Liver (tissue), 3 donors: ENCODE results near the gene APOL4.

Experiments used
- CTCF ChIP-seq: fragments of 150-350 bp; IDR thresholded peaks from 2 replicates; pipeline ENCODE4 v1.5.1; 2017; ENCODE audit warnings: improper control_type of control experiment, low read depth, low read length; ENCODE audit not compliant: missing input control
- JUND ChIP-seq, 2 donors: IDR thresholded peaks; 2 replicates each; pipeline ENCODE4 v1.6.1; 2016; ENCODE audit warnings: antibody characterized with exemption in 2 of 2
- RAD21 ChIP-seq, 2 donors: IDR thresholded peaks; 2 replicates each; pipeline ENCODE4 v1.6.1; 2016; ENCODE audit warnings: antibody characterized with exemption in 2 of 2, mild to moderate bottlenecking in 2 of 2
- RXRA ChIP-seq, 2 donors: IDR thresholded peaks; 2 replicates each; pipeline ENCODE4 v1.6.1; 2017 to 2018; ENCODE audit warnings: antibody characterized with exemption in 2 of 2, mild to moderate bottlenecking in 1 of 2
- TAF1 ChIP-seq: conservative IDR thresholded peaks from 2 replicates; pipeline ENCODE4 v1.6.1; 2016; ENCODE audit warnings: antibody characterized with exemption, mild to moderate bottlenecking
- YY1 ChIP-seq: IDR thresholded peaks from 2 replicates; pipeline ENCODE4 v1.6.1; 2016; ENCODE audit warnings: antibody characterized with exemption, mild to moderate bottlenecking
- TF ChIP-seq, protein P1 (sequence below): IDR thresholded peaks from 2 replicates; pipeline ENCODE4 v1.6.1; 2016; ENCODE audit warnings: antibody characterized with exemption, mild to moderate bottlenecking
- TF ChIP-seq, protein P2 (sequence below): IDR thresholded peaks from 2 replicates; pipeline ENCODE4 v1.6.1; 2016; ENCODE audit warnings: antibody characterized with exemption
- donor health status: healthy.
- donor health status: healthy.

DNA sequence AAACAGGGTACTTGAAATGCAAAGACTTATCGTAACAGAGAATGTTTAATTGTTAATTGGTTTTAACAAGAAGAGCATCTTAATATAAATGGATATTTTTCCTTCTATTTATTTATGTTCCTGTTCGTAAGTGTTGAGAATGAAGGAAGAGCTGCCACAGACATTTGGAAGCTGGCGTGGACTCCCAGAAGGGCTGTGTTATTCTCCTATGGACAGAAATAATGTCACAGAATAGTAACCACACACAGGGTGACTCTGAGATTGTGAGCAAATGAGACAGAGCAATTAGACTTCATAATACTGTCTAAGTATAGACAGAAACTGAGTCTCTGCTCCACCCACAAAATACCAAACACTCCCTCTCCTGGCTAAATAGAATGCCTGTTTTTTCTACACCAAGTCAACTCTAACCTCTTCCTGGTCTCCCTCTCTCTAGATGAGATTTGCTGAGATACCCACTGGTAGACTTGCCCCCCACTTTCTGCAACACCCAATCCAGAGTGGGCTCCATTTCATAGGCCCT lies 47.1 kb downstream of the APOL4 start:
- TF ChIP-seq CTCF (no peak), TAF1 (no peak), RAD21 (IDR thresholded peaks at IDR 0.05) (no peak), JUND (IDR thresholded peaks at IDR 0.05) (no peak), YY1 (no peak), RXRA (IDR thresholded peaks at IDR 0.05) (no peak)
- TF ChIP-seq, protein P1, sequence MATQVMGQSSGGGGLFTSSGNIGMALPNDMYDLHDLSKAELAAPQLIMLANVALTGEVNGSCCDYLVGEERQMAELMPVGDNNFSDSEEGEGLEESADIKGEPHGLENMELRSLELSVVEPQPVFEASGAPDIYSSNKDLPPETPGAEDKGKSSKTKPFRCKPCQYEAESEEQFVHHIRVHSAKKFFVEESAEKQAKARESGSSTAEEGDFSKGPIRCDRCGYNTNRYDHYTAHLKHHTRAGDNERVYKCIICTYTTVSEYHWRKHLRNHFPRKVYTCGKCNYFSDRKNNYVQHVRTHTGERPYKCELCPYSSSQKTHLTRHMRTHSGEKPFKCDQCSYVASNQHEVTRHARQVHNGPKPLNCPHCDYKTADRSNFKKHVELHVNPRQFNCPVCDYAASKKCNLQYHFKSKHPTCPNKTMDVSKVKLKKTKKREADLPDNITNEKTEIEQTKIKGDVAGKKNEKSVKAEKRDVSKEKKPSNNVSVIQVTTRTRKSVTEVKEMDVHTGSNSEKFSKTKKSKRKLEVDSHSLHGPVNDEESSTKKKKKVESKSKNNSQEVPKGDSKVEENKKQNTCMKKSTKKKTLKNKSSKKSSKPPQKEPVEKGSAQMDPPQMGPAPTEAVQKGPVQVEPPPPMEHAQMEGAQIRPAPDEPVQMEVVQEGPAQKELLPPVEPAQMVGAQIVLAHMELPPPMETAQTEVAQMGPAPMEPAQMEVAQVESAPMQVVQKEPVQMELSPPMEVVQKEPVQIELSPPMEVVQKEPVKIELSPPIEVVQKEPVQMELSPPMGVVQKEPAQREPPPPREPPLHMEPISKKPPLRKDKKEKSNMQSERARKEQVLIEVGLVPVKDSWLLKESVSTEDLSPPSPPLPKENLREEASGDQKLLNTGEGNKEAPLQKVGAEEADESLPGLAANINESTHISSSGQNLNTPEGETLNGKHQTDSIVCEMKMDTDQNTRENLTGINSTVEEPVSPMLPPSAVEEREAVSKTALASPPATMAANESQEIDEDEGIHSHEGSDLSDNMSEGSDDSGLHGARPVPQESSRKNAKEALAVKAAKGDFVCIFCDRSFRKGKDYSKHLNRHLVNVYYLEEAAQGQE = no peak
- TF ChIP-seq, protein P2, sequence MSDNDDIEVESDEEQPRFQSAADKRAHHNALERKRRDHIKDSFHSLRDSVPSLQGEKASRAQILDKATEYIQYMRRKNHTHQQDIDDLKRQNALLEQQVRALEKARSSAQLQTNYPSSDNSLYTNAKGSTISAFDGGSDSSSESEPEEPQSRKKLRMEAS = no peak
